ENCODE data around the gene USP6NL.

DNA sequence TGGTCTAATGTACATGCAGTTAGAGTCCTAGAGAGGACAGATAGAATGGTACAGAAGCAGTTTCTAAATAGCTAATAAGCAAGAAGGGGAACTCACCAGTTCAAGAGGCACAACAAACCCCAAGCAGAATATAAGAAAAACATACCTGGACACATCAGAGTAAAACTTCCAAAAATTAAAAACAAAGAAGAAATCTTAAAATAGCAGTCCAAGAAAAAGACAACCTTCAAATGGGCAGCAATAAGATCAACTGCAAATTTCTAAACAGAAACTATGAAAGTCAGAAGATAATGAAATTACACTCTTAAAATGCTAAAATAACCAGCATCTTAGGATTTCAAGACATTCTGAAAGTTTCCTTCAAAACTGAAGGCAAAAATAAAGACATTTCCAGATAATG is 55.9 kb downstream of the USP6NL start:
- TF ChIP-seq EZH2 (IDR thresholded peaks at IDR 0.05; ENCODE audit: low read length, unreplicated experiment): no peak
- TF ChIP-seq, protein P1, sequence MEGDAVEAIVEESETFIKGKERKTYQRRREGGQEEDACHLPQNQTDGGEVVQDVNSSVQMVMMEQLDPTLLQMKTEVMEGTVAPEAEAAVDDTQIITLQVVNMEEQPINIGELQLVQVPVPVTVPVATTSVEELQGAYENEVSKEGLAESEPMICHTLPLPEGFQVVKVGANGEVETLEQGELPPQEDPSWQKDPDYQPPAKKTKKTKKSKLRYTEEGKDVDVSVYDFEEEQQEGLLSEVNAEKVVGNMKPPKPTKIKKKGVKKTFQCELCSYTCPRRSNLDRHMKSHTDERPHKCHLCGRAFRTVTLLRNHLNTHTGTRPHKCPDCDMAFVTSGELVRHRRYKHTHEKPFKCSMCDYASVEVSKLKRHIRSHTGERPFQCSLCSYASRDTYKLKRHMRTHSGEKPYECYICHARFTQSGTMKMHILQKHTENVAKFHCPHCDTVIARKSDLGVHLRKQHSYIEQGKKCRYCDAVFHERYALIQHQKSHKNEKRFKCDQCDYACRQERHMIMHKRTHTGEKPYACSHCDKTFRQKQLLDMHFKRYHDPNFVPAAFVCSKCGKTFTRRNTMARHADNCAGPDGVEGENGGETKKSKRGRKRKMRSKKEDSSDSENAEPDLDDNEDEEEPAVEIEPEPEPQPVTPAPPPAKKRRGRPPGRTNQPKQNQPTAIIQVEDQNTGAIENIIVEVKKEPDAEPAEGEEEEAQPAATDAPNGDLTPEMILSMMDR (conservative IDR thresholded peaks at IDR 0.05; ENCODE audit: low read depth, low read length): no peak

All from PC-3 (cell line).